Measurements from ENCODE around the gene ADAMTS4. TPM values are rescaled to one million over a fixed set of nuclear protein-coding genes. Genes with fewer than 3 reads are reported as not detected.

Gene ADAMTS4
- total and polyA plus RNA-seq, 2 donors (not counting 3 experiments of a cell fraction or from before 2014, with no cell fraction given) = 2.5 to 13.6 TPM

GRCh38 chr1:161192476-161193465 is 6.1 kb downstream of the ADAMTS4 start:
- peaks cover 3% of the 10 kb centered on the region in 2 experiments for H3K36me3 ChIP-seq (ENCODE audit: control insufficient read depth in 2 of 2, extremely low read depth in 1 of 2, insufficient read depth in 2 of 2, low read length in 2 of 2)
- no peaks in the 10 kb centered on the region for H3K9me1 ChIP-seq (replicated peaks; ENCODE audit: control insufficient read depth, extremely low read depth, insufficient read depth, low read length)
- no peak overlapping the region for H2AFZ ChIP-seq (ENCODE audit: low read depth, low read length)
- no TSS peak for BruUV-seq (replicated peaks)
- no peak overlapping the region for H3K9ac ChIP-seq (replicated peaks; ENCODE audit: extremely low read depth, insufficient read depth, low read length)
- H3K9me3 ChIP-seq (replicated peaks; ENCODE audit: control insufficient read depth, insufficient read depth, low read length) = no peaks in the 10 kb centered on the region
- intact Hi-C loops (cut with micrococcal nuclease) = loop anchor here (1.0 to 2.0 kb wide), 4 partner anchors 17 to 190 kb away; no protein-coding TSS in a partner anchor
- H3K4me1 ChIP-seq (ENCODE audit: control insufficient read depth, extremely low read depth, insufficient read depth, low read length) = peaks cover 21% of the 10 kb centered on the region
- POLR2A ChIA-PET = interaction anchor here (1.6 kb wide), 1 partner anchor 33 kb away, joined by 5 read pairs; no protein-coding TSS in a partner anchor
- CTCF ChIA-PET = interaction anchor here (1.0 to 6.2 kb wide), 9 partner anchors 9 to 189 kb away, joined by 3 to 54 read pairs (median 10); partner anchors contain the start of genes APOA2, NDUFS2 and TOMM40L
- peaks cover 24% of the 10 kb centered on the region for H3K79me2 ChIP-seq (ENCODE audit: control insufficient read depth, insufficient read depth, low read length)
- no peaks in the 10 kb centered on the region for H4K20me1 ChIP-seq (replicated peaks; ENCODE audit: control insufficient read depth, extremely low read depth, insufficient read depth, low read length)
- FAIRE-seq = peak; percentile 94
- no peak overlapping the region for H3K27ac ChIP-seq (ENCODE audit: insufficient read depth, low read depth, low read length)
- dilution Hi-C loops (cut with MboI; ENCODE audit: extremely low pct_ligation_motif_present, low sequenced_read_pairs) = no loop called here
- H3K27me3 ChIP-seq (ENCODE audit: control insufficient read depth in 2 of 2, insufficient read depth in 2 of 2, low read length in 2 of 2) = no peaks in the 10 kb centered on the region
- no peak overlapping the region for H3K4me2 ChIP-seq (ENCODE audit: insufficient read depth, low read length)
- TF ChIP-seq GATA2 (IDR thresholded peaks at IDR 0.05; ENCODE audit: insufficient read depth, insufficient read length, low read depth, low read length) = no peak
- TF ChIP-seq POLR2A (IDR thresholded peaks at IDR 0.05; ENCODE audit: low read depth, low read length) = no peak
- no peak for TF ChIP-seq EZH2 (IDR thresholded peaks at IDR 0.05; ENCODE audit: borderline replicate concordance, low read depth, low read length, severe bottlenecking)
- TF ChIP-seq MYC (IDR thresholded peaks at IDR 0.05; ENCODE audit: low read depth, low read length) = no peak
- TF ChIP-seq CTCF (IDR thresholded peaks at IDR 0.05; ENCODE audit: extremely low read depth in 1 of 2, insufficient read depth in 1 of 2, low read depth in 1 of 2, low read length in 2 of 2) = peak; percentile 93
- TF ChIP-seq MAX (IDR thresholded peaks at IDR 0.05; ENCODE audit: insufficient read depth, insufficient read length) = no peak
- no peak for TF ChIP-seq JUN (IDR thresholded peaks at IDR 0.05; ENCODE audit: borderline replicate concordance, insufficient read depth, insufficient read length, low read depth)
- TF ChIP-seq FOS (IDR thresholded peaks at IDR 0.05; ENCODE audit: borderline replicate concordance, insufficient read depth, low read length) = no peak
- no peak for TF ChIP-seq POLR2AphosphoS5 (IDR thresholded peaks at IDR 0.05; ENCODE audit: insufficient read depth, low read depth, low read length)
- peak; percentile 68 for DNase-seq (ENCODE audit: low read depth, low spot score)
- H3K4me3 ChIP-seq (replicated peaks in 1 of 3; ENCODE audit: insufficient read depth in 1 of 3, low read depth in 1 of 3, low read length in 3 of 3) = no peak overlapping the region

All from endothelial cell of umbilical vein (primary cell).